SK-N-SH (cell line): Measurements from ENCODE around the gene GPR12. TPM values are rescaled to one million over a fixed set of nuclear protein-coding genes. Genes with fewer than 3 reads are reported as not detected.
"Not testable (repeated sequence)": the region's sequence is repeated elsewhere in the genome, so short reads cannot be mapped to it uniquely, and the experiment has no call there.

Experiments
- CTCF ChIA-PET: fragments of 300-600, 350-600 bp; formaldehyde crosslinking; extraction: SDS; loops from one replicate; lab custom pipeline; 2021; lab: Yijun Ruan, JAX
- POLR2A ChIA-PET: fragments of 350-600 bp; sonication (Branson Sonifier 250); formaldehyde crosslinking; extraction: SDS; loops from one replicate; lab custom pipeline; 2020; ENCODE audit warnings: antibody characterized with exemption, inconsistent platforms; lab: Yijun Ruan, JAX
- DNase-seq: peaks from one replicate; pipeline ENCODE4 v3.0.0; 2012
- H2AFZ ChIP-seq: fragments of 200-600 bp; sonication (generic); 2 replicates; pipeline ENCODE4 v1.8.1; 2016; ENCODE audit warnings: antibody characterized with exemption, mild to moderate bottlenecking, low read depth
- H3F3A ChIP-seq: fragments of 200-600 bp; sonication (generic); replicated peaks from 2 replicates; pipeline ENCODE3; 2016; ENCODE audit warnings: antibody characterized with exemption, mild to moderate bottlenecking; ENCODE audit not compliant: insufficient read depth
- H3K27ac ChIP-seq, 2 experiments: fragments of 200-500 bp in 1 of 2; fragments of 200-600 bp in 1 of 2; sonication (Bioruptor generic) in 1 of 2; sonication (generic), shearing (Covaris generic) in 1 of 2; 2 replicates each; pipeline versions ENCODE4 v1.5.1 to v1.6.1; 2014 to 2016; ENCODE audit warnings: low read depth in 2 of 2, inconsistent platforms in 1 of 2, low read length in 1 of 2, mild to moderate bottlenecking in 1 of 2, mixed read lengths in 1 of 2
- H3K27me3 ChIP-seq: fragments of 200-600 bp; sonication (generic), shearing (Covaris generic); 2 replicates; pipeline ENCODE4 v1.6.1; 2016; ENCODE audit warnings: mixed run types; ENCODE audit not compliant: insufficient read depth
- H3K36me3 ChIP-seq, 2 experiments: fragments of 200-500 bp in 1 of 2; fragments of 200-600 bp in 1 of 2; sonication (Bioruptor generic) in 1 of 2; sonication (generic) in 1 of 2; replicated peaks in 1 of 2; 2 replicates each; pipeline versions ENCODE3 to v1.5.1; 2014 to 2016; ENCODE audit warnings: low read length in 1 of 2, mild to moderate bottlenecking in 1 of 2; ENCODE audit not compliant: insufficient read depth in 2 of 2, control insufficient read depth in 1 of 2
- H3K4me1 ChIP-seq, 2 experiments: fragments of 200-500 bp in 1 of 2; fragments of 200-600 bp in 1 of 2; sonication (Bioruptor generic) in 1 of 2; sonication (generic), shearing (Covaris generic) in 1 of 2; 2 replicates each; pipeline versions ENCODE4 v1.5.1 to v1.6.1; 2014 to 2016; ENCODE audit warnings: low read depth in 1 of 2, low read length in 1 of 2, mixed run types in 1 of 2; ENCODE audit not compliant: insufficient read depth in 2 of 2, control insufficient read depth in 1 of 2
- H3K4me2 ChIP-seq: fragments of 200-600 bp; sonication (generic), shearing (Covaris generic); 2 replicates; pipeline ENCODE4 v1.6.1; 2017; ENCODE audit warnings: mixed run types
- H3K4me3 ChIP-seq, 2 experiments: fragments of 200-500 bp in 1 of 2; fragments of 200-600 bp in 1 of 2; sonication (Bioruptor generic) in 1 of 2; sonication (generic), shearing (Covaris generic) in 1 of 2; 2 replicates each; pipeline versions ENCODE4 v1.5.1 to v1.8.1; 2014 to 2016; ENCODE audit warnings: low read depth in 2 of 2, inconsistent platforms in 1 of 2, low read length in 1 of 2, mild to moderate bottlenecking in 1 of 2, mixed read lengths in 1 of 2, moderate library complexity in 1 of 2
- H3K79me2 ChIP-seq: fragments of 200-600 bp; sonication (generic); 2 replicates; pipeline ENCODE4 v1.8.1; 2017; ENCODE audit warnings: mild to moderate bottlenecking; ENCODE audit not compliant: insufficient read depth
- H3K9ac ChIP-seq: fragments of 200-600 bp; sonication (generic); 2 replicates; pipeline ENCODE4 v1.6.1; 2017; ENCODE audit warnings: mixed run types
- H3K9me2 ChIP-seq: fragments of 200-600 bp; sonication (generic); 2 replicates; pipeline ENCODE4 v1.6.1; 2017; ENCODE audit warnings: mixed run types
- H3K9me3 ChIP-seq: fragments of 200-600 bp; sonication (generic); 2 replicates; pipeline ENCODE4 v1.6.1; 2017; ENCODE audit warnings: mixed run types, mild to moderate bottlenecking, moderate library complexity
- H4K20me1 ChIP-seq: fragments of 200-600 bp; sonication (generic); 2 replicates; pipeline ENCODE4 v1.6.1; 2017; ENCODE audit warnings: mild to moderate bottlenecking, mixed run types; ENCODE audit not compliant: insufficient read depth
- CTCF ChIP-seq: fragments of 200-600 bp; sonication (generic); IDR thresholded peaks from 2 replicates; pipeline ENCODE4 v1.6.1; 2017; ENCODE audit warnings: antibody characterized with exemption, mild to moderate bottlenecking, moderate library complexity
- ELF1 ChIP-seq: IDR thresholded peaks from 2 replicates; pipeline ENCODE4 v1.4.0; 2012
- EP300 ChIP-seq, 2 experiments: IDR thresholded peaks; 2 replicates each; pipeline versions ENCODE4 v1.4.0 to v1.6.1; 2012; ENCODE audit warnings: borderline replicate concordance in 1 of 2, low read depth in 1 of 2, low read length in 1 of 2
- FOSL2 ChIP-seq: IDR thresholded peaks from 2 replicates; pipeline ENCODE4 v1.4.0; 2012; ENCODE audit warnings: low read depth, mild to moderate bottlenecking, moderate library complexity, borderline replicate concordance
- GATA2 ChIP-seq: sonication (generic); formaldehyde crosslinking; IDR thresholded peaks from 2 replicates; pipeline ENCODE4 v1.5.0; 2020; ENCODE audit warnings: mild to moderate bottlenecking, missing genetic modification reagents
- IRF3 ChIP-seq: fragments of 150-350 bp; IDR thresholded peaks from 2 replicates; pipeline ENCODE4 v1.6.1; 2016; ENCODE audit warnings: mild to moderate bottlenecking, low read depth, low read length
- MXI1 ChIP-seq: IDR thresholded peaks from 2 replicates; pipeline ENCODE4 v1.6.1; 2012; ENCODE audit warnings: mild to moderate bottlenecking, low read depth, low read length, improper control_type of control experiment
- POLR2AphosphoS5 ChIP-seq: IDR thresholded peaks from 2 replicates; pipeline ENCODE4 v1.6.1; 2012; ENCODE audit warnings: low read depth, low read length
- USF2 ChIP-seq: fragments of 150-350 bp; IDR thresholded peaks from 2 replicates; pipeline ENCODE4 v1.6.1; 2017; ENCODE audit warnings: antibody characterized with exemption, low read length, low read depth, borderline replicate concordance
- YY1 ChIP-seq: IDR thresholded peaks from 2 replicates; pipeline ENCODE4 v1.4.0; 2012; ENCODE audit warnings: low read depth, mild to moderate bottlenecking
- WGBS: methylation state at CpG from one replicate; pipeline ENCODE4 v1.1.6; 2017; ENCODE audit warnings: low lambda C conversion rate; 5-methylcytosine and 5-hydroxymethylcytosine counted together
- polyA plus RNA-seq, 3 experiments: library from polyadenylated mRNA; depleted of rRNA; stranded (reverse); fragments of >200 nt; gene quantifications; 2 replicates each; pipeline ENCODE4 v1.2.3, GENCODE V29; 2012

The GPR12 gene
- polyA plus RNA-seq, 1 of the 3 experiments (the other 2 are of a cell fraction), result not detected

GRCh38 chr13:26727633-26728032 lies 33.0 kb downstream of the GPR12 start:
- Histone ChIP-seq H3K4me1 (no peaks in the 10 kb centered on the region), H3F3A (no peaks in the 10 kb centered on the region), H3K36me3 (no peaks in the 10 kb centered on the region), H4K20me1 (no peaks in the 10 kb centered on the region), H3K9me3 (no peaks in the 10 kb centered on the region), H3K4me2 (no peak overlapping the region), H3K27me3 (no peaks in the 10 kb centered on the region), H2AFZ (no peak overlapping the region), H3K9me2 (no peaks in the 10 kb centered on the region), H3K27ac (no peak overlapping the region), H3K79me2 (no peaks in the 10 kb centered on the region), H3K9ac (no peak overlapping the region), H3K4me3 (no peak overlapping the region)
- DNase-seq, result no peak
- TF ChIP-seq MXI1 (no peak), ELF1 (no peak), GATA2 (CRISPR knock-in tag) (no peak), USF2 (no peak)
- ChIA-PET CTCF (interaction anchor here (1.0 to 1.8 kb wide), 3 partner anchors 20 to 29 kb away, joined by 3 to 6 read pairs (median 4); no protein-coding TSS in a partner anchor), POLR2A (no interaction called here)

- Histone ChIP-seq H4K20me1 (no peaks in the 10 kb centered on the region), H3K9me2 (no peaks in the 10 kb centered on the region), H3K79me2 (no peaks in the 10 kb centered on the region), H3K9me3 (no peaks in the 10 kb centered on the region), H3K4me2 (no peak overlapping the region), H3F3A (no peaks in the 10 kb centered on the region), H3K4me3 (no peak overlapping the region), H3K4me1 (no peaks in the 10 kb centered on the region), H3K36me3 (no peaks in the 10 kb centered on the region), H3K27me3 (no peaks in the 10 kb centered on the region), H3K9ac (no peak overlapping the region), H3K27ac (no peak overlapping the region), H2AFZ (no peak overlapping the region)
- no peak for DNase-seq
- 18% methylated on average over 3 of the region's 3 CpGs for WGBS
- POLR2A ChIA-PET, result no interaction called here
- CTCF ChIA-PET, result interaction anchor here (1.0 to 1.8 kb wide), 3 partner anchors 19 to 29 kb away, joined by 3 to 6 read pairs (median 4); no protein-coding TSS in a partner anchor
- no peak for TF ChIP-seq YY1
- TF ChIP-seq CTCF, result no peak
Observed at GRCh38 chr13:26727122-26727521, 33.5 kb downstream of the GPR12 start.

GRCh38 chr13:26726684-26727083 lies 33.9 kb downstream of the GPR12 start:
- Histone ChIP-seq H3K4me2 (no peak overlapping the region), H2AFZ (no peak overlapping the region), H3K4me1 (no peaks in the 10 kb centered on the region; a peak in 1 of 4 replicates), H4K20me1 (no peaks in the 10 kb centered on the region), H3K9me3 (no peaks in the 10 kb centered on the region), H3K4me3 (no peak overlapping the region), H3K79me2 (no peaks in the 10 kb centered on the region), H3K27me3 (no peaks in the 10 kb centered on the region), H3K36me3 (no peaks in the 10 kb centered on the region), H3K9me2 (no peaks in the 10 kb centered on the region), H3K9ac (no peak overlapping the region), H3F3A (no peaks in the 10 kb centered on the region), H3K27ac (no peak overlapping the region)
- no peak for DNase-seq
- CTCF ChIA-PET, result interaction anchor here (1.0 to 1.8 kb wide), 3 partner anchors 19 to 28 kb away, joined by 3 to 6 read pairs (median 4); no protein-coding TSS in a partner anchor
- POLR2A ChIA-PET, result no interaction called here
- 72% methylated on average over 8 of the region's 8 CpGs for WGBS
- TF ChIP-seq FOSL2 (no peak), EP300 (IDR thresholded peaks at IDR 0.05; ENCODE audit: borderline replicate concordance in 1 of 2, low read depth in 1 of 2, low read length in 1 of 2) (no peak), POLR2AphosphoS5 (no peak), IRF3 (no peak)

GRCh38 chr13:26723620-26724019 lies 37.0 kb downstream of the GPR12 start:
- H3K79me2 ChIP-seq, H4K20me1 ChIP-seq, H3K27me3 ChIP-seq, H3K4me3 ChIP-seq, H3K4me2 ChIP-seq, H3K36me3 ChIP-seq, H3F3A ChIP-seq, H3K9me3 ChIP-seq, H3K9me2 ChIP-seq, H3K27ac ChIP-seq, H3K4me1 ChIP-seq, DNase-seq, CTCF ChIA-PET, H2AFZ ChIP-seq, H3K9ac ChIP-seq, POLR2A ChIA-PET: not testable (repeated sequence)
- no CpG with 5 or more reads among the region's 31 CpGs for WGBS
